ENCODE measurements around the gene COL21A1.

COL21A1 gene

GRCh38 chr6:56093776-56094175 is 153.6 kb downstream of the COL21A1 start:
- ChIA-PET POLR2A (interaction anchor here (0.6 kb wide), 1 partner anchor 112 kb away, joined by 3 read pairs; no protein-coding TSS in a partner anchor), CTCF (no interaction called here)
- TF ChIP-seq CTCF (IDR thresholded peaks at IDR 0.05; ENCODE audit: insufficient read depth, low read length, missing control alignments) = no peak

GRCh38 chr6:56091159-56091869 is 156.1 kb downstream of the COL21A1 start:
- no peak overlapping the region for H3K4me3 ChIP-seq (ENCODE audit: low read depth, low read length)
- peak; percentile 64 for DNase-seq (ENCODE audit: low read depth, low spot score)
- ChIA-PET POLR2A (no interaction called here), CTCF (no interaction called here)
- TF ChIP-seq CTCF (IDR thresholded peaks at IDR 0.05; ENCODE audit: insufficient read depth, low read length, missing control alignments) = no peak

More at GRCh38 chr6:56093776-56094175, 153.6 kb downstream of the COL21A1 start:
- H3K4me3 ChIP-seq (ENCODE audit: low read depth, low read length) = no peak overlapping the region
- DNase-seq (ENCODE audit: low read depth, low spot score) = no peak

GRCh38 chr6:56088641-56089040 is 158.7 kb downstream of the COL21A1 start:
- POLR2A ChIA-PET = no interaction called here
- DNase-seq (ENCODE audit: low read depth, low spot score) = no peak
- CTCF ChIA-PET = interaction anchor here (0.6 kb wide), 3 partner anchors 12 to 178 kb away, joined by 3 read pairs; no protein-coding TSS in a partner anchor
- no peak overlapping the region for H3K4me3 ChIP-seq (ENCODE audit: low read depth, low read length)
- TF ChIP-seq CTCF (IDR thresholded peaks at IDR 0.05; ENCODE audit: insufficient read depth, low read length, missing control alignments) = no peak

GRCh38 chr6:56087421-56087820 is 160.0 kb downstream of the COL21A1 start:
- POLR2A ChIA-PET = no interaction called here
- no peak for TF ChIP-seq CTCF (IDR thresholded peaks at IDR 0.05; ENCODE audit: insufficient read depth, low read length, missing control alignments)
- DNase-seq (ENCODE audit: low read depth, low spot score) = no peak
- H3K4me3 ChIP-seq (ENCODE audit: low read depth, low read length) = no peak overlapping the region
- CTCF ChIA-PET = no interaction called here

DNA sequence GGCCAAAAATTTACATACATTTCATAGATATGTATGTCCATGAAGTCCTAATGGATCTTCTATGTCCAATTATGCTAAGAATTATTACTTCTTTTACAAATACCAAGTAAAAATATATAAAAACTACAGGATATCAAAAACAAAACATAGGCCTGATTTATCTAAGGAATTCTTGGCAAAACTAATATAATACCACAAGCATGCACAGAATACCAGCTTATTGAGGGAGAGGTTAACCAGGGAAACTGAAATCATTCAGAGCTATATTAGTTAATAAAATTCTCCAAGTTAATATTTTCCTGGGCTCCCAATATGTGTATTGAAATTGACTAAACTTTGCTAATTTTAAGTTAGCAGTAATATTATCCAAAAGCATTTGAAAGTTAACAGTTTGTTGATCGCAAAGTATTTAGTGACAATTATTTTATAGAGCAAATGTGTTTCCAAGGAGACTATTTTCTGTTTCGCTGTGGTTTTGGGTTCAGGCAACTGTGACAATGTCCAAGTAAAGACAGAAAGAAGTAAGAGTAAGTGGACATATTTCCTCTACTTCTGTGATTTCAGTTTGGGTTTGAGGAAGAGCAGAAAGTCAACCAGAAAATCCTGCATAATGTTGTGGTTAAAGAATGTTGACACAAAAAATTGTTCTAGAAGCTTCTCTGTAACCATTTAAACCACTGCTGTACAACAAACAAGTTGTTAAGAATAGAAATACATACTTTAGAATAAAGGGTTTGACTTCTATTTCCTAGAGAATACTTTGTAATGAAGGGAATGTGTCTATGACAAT is 167.4 kb downstream of the COL21A1 start:
- ChIA-PET CTCF (interaction anchor here (1.0 kb wide), 1 partner anchor 146 kb away, joined by 3 read pairs; no protein-coding TSS in a partner anchor), POLR2A (no interaction called here)
- H3K4me3 ChIP-seq (ENCODE audit: low read depth, low read length) = no peak overlapping the region
- no peak for DNase-seq (ENCODE audit: low read depth, low spot score)
- no peak for TF ChIP-seq CTCF (IDR thresholded peaks at IDR 0.05; ENCODE audit: insufficient read depth, low read length, missing control alignments)

DNA sequence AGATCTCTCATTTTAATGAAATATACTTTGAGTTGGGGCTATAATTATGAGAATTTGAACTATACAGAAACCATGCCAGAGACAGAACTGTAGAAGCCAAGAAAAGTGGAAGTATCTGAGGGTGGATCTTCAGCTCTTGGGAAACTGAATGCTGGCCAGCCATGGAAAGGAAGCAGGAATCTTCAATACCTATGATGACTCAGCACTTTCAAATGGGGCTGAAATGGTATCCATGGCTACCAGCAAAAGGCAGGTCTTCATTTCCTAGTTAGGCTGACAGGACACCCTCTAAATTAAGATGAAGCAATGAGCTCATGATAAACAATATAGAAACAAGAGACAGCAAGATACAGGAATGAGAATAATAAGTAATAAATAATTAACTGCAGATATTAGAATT is 171.3 kb downstream of the COL21A1 start:
- H3K4me3 ChIP-seq (ENCODE audit: low read depth, low read length) = no peak overlapping the region
- ChIA-PET CTCF (interaction anchor here (1.1 kb wide), 1 partner anchor 9 kb away, joined by 4 read pairs; no protein-coding TSS in a partner anchor), POLR2A (no interaction called here)
- no peak for TF ChIP-seq CTCF (IDR thresholded peaks at IDR 0.05; ENCODE audit: insufficient read depth, low read length, missing control alignments)
- no peak for DNase-seq (ENCODE audit: low read depth, low spot score)
